GM18505 (cell line): ENCODE results near the gene ABCC4.
"Not testable (repeated sequence)": the region's sequence is repeated elsewhere in the genome, so short reads cannot be mapped to it uniquely, and the experiment has no call there.

Source experiments
- ATAC-seq: cut with Tn5 transposase; IDR thresholded peaks from one replicate; pipeline ENCODE4 v1.9.1; 2021; ENCODE audit not compliant: unreplicated experiment
- POLR2A ChIP-seq: IDR thresholded peaks from 4 replicates; pipeline ENCODE4 v1.6.1; 2011; ENCODE audit warnings: borderline replicate concordance; ENCODE audit not compliant: insufficient read depth, insufficient read length; ENCODE audit errors: extremely low read depth

The ABCC4 gene

GRCh38 chr13:95199896-95200295 is 101.4 kb downstream of the ABCC4 start:
- no peak for TF ChIP-seq POLR2A
- ATAC-seq: no peak

GRCh38 chr13:95198606-95199005 is 102.6 kb downstream of the ABCC4 start:
- not testable (repeated sequence) for ATAC-seq

- no peak for ATAC-seq
- TF ChIP-seq POLR2A: no peak
Measured at GRCh38 chr13:95197548-95197947, 103.7 kb downstream of the ABCC4 start.

GRCh38 chr13:95195146-95195545 is 106.1 kb downstream of the ABCC4 start:
- no peak for ATAC-seq
- TF ChIP-seq POLR2A: no peak

- no peak for TF ChIP-seq POLR2A
- ATAC-seq: no peak
Measured at GRCh38 chr13:95193509-95194230, 107.6 kb downstream of the ABCC4 start.

GRCh38 chr13:95192998-95193397 is 108.3 kb downstream of the ABCC4 start:
- no peak for ATAC-seq

GRCh38 chr13:95192564-95192945 is 108.7 kb downstream of the ABCC4 start:
- not testable (repeated sequence) for ATAC-seq

More at GRCh38 chr13:95192998-95193397, 108.3 kb downstream of the ABCC4 start:
- no peak for TF ChIP-seq POLR2A

GRCh38 chr13:95191821-95192563 is 109.3 kb downstream of the ABCC4 start:
- no peak for TF ChIP-seq POLR2A
- peak; percentile 91 for ATAC-seq

- TF ChIP-seq POLR2A: no peak
- ATAC-seq: no peak
Measured at GRCh38 chr13:95188128-95188527, 113.1 kb downstream of the ABCC4 start.

GRCh38 chr13:95185851-95186250 is 115.4 kb downstream of the ABCC4 start:
- no peak for ATAC-seq
- no peak for TF ChIP-seq POLR2A

- no peak for TF ChIP-seq POLR2A
- ATAC-seq: no peak
Measured at GRCh38 chr13:95185311-95185710, 115.9 kb downstream of the ABCC4 start.

GRCh38 chr13:95184317-95184716 is 116.9 kb downstream of the ABCC4 start:
- TF ChIP-seq POLR2A: no peak
- ATAC-seq: no peak

GRCh38 chr13:95182570-95183265 is 118.5 kb downstream of the ABCC4 start:
- TF ChIP-seq POLR2A: no peak
- no peak for ATAC-seq

- TF ChIP-seq POLR2A: no peak
- ATAC-seq: peak; percentile 66
Measured at GRCh38 chr13:95181586-95181985, 119.7 kb downstream of the ABCC4 start.
